ENCODE results near the gene BFSP2. TPM values are rescaled to one million over a fixed set of nuclear protein-coding genes. Genes with fewer than 3 reads are reported as not detected.

The BFSP2 gene
- total RNA-seq, 1 donor from 2014 or later, result not detected

DNA sequence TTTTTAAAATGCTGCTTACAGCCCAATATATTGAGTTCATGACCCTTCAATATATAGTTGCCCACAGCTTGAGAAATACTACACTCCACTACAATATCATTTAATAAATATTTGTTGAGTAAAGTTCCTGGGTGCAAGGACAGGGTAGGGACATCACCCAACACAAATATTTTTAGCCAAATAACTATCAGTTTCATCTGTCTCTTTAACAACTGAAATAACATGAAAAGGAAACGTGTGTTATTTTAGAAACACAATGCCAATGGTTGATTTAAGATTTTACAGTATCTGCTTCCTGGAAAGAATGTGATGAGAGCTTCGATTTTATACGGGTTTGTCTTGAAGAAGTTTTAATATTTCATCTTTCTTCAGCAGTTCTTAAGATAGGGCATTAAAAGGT is 106.0 kb downstream of the BFSP2 start:
- H3K27ac Mint-ChIP-seq (ENCODE audit: unreplicated experiment), result no peak overlapping the region

DNA sequence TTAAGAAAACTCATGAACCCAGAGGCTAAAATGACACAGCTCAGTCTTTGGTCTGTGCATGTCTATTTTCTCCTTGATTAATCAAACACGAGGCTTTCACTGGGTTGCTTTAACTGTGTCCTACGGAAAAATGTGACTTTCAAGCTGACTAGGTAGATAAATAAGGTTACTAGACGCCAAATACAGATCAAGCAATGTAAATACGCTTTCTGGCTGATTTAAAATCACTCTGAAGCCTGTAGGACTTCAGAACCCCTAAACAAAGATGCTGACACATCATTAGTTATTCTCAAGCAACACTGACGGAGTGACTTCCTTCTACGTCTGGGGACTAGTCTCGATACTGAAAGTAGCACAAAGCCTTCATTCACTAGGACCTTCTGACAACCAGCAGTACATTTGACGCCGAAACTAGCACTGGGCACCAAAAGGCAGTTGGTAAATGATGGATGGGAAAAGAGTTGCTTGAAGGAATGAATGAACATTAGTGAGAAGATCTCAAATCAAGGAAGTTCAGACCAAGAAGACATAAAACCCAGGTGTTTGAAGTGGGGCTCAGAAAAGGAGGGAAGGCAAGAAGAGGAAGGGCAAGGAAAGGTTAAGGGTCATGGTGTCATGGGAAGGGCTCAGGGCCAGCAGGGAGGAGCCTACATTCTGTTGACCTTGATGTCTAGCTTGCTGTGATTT is 106.5 kb downstream of the BFSP2 start:
- DNase-seq, result no peak
- H3K27ac Mint-ChIP-seq (ENCODE audit: unreplicated experiment), result no peak overlapping the region
- no peaks in the 10 kb centered on the region for H3K36me3 Mint-ChIP-seq (ENCODE audit: unreplicated experiment)
- H3K27me3 Mint-ChIP-seq (ENCODE audit: unreplicated experiment), result no peaks in the 10 kb centered on the region
- H3K9me3 Mint-ChIP-seq (ENCODE audit: unreplicated experiment), result no peaks in the 10 kb centered on the region
- TF ChIP-seq, protein P1, sequence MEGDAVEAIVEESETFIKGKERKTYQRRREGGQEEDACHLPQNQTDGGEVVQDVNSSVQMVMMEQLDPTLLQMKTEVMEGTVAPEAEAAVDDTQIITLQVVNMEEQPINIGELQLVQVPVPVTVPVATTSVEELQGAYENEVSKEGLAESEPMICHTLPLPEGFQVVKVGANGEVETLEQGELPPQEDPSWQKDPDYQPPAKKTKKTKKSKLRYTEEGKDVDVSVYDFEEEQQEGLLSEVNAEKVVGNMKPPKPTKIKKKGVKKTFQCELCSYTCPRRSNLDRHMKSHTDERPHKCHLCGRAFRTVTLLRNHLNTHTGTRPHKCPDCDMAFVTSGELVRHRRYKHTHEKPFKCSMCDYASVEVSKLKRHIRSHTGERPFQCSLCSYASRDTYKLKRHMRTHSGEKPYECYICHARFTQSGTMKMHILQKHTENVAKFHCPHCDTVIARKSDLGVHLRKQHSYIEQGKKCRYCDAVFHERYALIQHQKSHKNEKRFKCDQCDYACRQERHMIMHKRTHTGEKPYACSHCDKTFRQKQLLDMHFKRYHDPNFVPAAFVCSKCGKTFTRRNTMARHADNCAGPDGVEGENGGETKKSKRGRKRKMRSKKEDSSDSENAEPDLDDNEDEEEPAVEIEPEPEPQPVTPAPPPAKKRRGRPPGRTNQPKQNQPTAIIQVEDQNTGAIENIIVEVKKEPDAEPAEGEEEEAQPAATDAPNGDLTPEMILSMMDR (IDR thresholded peaks at IDR 0.05; ENCODE audit: partially characterized antibody, unreplicated experiment), result no peak
- H3K4me3 Mint-ChIP-seq (ENCODE audit: unreplicated experiment), result no peak overlapping the region
- no peaks in the 10 kb centered on the region for H3K4me1 Mint-ChIP-seq (ENCODE audit: low read depth, unreplicated experiment)

More for the DNA sequence above, 106.0 kb downstream of the BFSP2 start:
- Mint-ChIP-seq H3K4me1 (ENCODE audit: low read depth, unreplicated experiment) (no peaks in the 10 kb centered on the region), H3K9me3 (ENCODE audit: unreplicated experiment) (no peaks in the 10 kb centered on the region), H3K36me3 (ENCODE audit: unreplicated experiment) (no peaks in the 10 kb centered on the region), H3K4me3 (ENCODE audit: unreplicated experiment) (no peak overlapping the region), H3K27me3 (ENCODE audit: unreplicated experiment) (no peaks in the 10 kb centered on the region)
- no peak for DNase-seq
- TF ChIP-seq, protein P1 (IDR thresholded peaks at IDR 0.05; ENCODE audit: partially characterized antibody, unreplicated experiment), result no peak

DNA sequence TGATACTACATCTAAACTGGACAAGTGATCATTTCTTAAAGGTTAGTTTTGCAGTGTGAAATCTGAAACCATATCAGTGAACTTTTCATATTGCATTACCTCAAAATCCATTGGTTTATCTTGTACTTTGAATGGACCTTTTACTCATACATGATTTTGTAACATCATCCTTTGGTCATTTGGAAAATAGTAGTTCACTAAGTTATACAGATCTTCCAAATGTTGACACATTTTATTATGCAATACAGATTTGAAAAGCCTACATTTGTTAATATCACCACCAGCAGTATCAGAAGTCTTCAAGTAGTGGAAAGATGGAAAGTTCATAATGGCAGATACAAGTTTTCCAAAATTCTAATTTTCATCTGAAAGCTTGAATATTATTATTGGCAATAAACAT is 109.6 kb downstream of the BFSP2 start:
- H3K27ac Mint-ChIP-seq (ENCODE audit: unreplicated experiment), result no peak overlapping the region
- no peaks in the 10 kb centered on the region for H3K9me3 Mint-ChIP-seq (ENCODE audit: unreplicated experiment)
- TF ChIP-seq, protein P1 (IDR thresholded peaks at IDR 0.05; ENCODE audit: partially characterized antibody, unreplicated experiment), result no peak
- no peak for DNase-seq
- no peaks in the 10 kb centered on the region for H3K4me1 Mint-ChIP-seq (ENCODE audit: low read depth, unreplicated experiment)
- no peaks in the 10 kb centered on the region for H3K27me3 Mint-ChIP-seq (ENCODE audit: unreplicated experiment)
- H3K4me3 Mint-ChIP-seq (ENCODE audit: unreplicated experiment), result no peak overlapping the region
- no peaks in the 10 kb centered on the region for H3K36me3 Mint-ChIP-seq (ENCODE audit: unreplicated experiment)

DNA sequence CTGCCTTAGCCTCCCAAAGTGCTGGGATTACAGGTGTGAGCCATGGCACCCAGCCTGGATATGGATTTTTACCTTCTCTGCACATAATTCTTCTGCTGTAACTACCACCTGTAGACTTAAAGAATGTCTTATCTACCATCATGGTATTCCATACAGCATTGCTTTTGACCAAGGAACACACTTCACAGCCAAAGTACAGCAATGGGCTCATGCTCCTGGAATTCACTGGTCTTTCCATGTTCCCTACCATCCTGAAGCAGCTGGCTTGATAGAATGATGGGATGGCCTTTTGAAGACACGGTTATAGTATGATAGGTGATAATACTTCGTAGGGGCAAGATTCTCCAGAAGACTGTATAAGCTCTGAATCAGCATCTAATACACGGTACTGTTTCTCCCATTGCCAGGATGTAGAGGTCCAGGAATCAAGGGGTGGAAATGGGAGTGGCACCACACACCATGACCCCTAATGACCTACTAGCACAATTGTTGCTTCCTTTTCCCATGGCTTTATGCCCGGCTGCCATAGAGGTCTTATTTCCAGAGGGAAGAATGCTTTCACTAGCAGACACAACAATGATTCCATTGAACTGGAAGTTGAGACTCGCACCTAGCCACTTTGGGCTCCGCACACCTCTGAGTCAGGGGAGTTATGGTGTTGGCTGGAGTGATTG is 112.7 kb downstream of the BFSP2 start:
- no peaks in the 10 kb centered on the region for H3K4me1 Mint-ChIP-seq (ENCODE audit: low read depth, unreplicated experiment)
- DNase-seq, result no peak
- H3K4me3 Mint-ChIP-seq (ENCODE audit: unreplicated experiment), result no peak overlapping the region
- no peak overlapping the region for H3K27ac Mint-ChIP-seq (ENCODE audit: unreplicated experiment)
- H3K36me3 Mint-ChIP-seq (ENCODE audit: unreplicated experiment), result no peaks in the 10 kb centered on the region
- H3K27me3 Mint-ChIP-seq (ENCODE audit: unreplicated experiment), result no peaks in the 10 kb centered on the region
- TF ChIP-seq, protein P1 (IDR thresholded peaks at IDR 0.05; ENCODE audit: partially characterized antibody, unreplicated experiment), result no peak
- no peaks in the 10 kb centered on the region for H3K9me3 Mint-ChIP-seq (ENCODE audit: unreplicated experiment)

DNA sequence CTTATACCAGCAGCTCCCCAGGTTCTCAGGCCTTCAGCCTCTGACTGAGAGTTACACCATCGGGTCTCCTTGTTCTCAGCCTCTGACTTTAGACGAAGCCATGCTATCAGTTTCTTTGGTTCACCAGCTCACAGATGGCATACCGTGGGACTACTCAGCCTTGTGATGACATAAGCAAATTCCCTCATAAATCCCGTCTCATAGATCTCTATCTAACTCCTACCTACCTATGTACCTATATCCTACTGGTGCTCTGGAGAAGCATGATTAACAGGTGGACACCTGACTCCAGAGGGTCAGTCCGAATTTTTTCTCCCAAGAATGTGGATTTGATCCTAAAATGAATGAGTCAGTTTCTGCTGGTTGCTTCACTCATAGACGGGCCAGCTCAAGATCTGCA is 114.6 kb downstream of the BFSP2 start:
- H3K4me1 Mint-ChIP-seq (ENCODE audit: low read depth, unreplicated experiment), result no peaks in the 10 kb centered on the region
- no peak for DNase-seq
- no peaks in the 10 kb centered on the region for H3K9me3 Mint-ChIP-seq (ENCODE audit: unreplicated experiment)
- no peak overlapping the region for H3K4me3 Mint-ChIP-seq (ENCODE audit: unreplicated experiment)
- H3K27me3 Mint-ChIP-seq (ENCODE audit: unreplicated experiment), result no peaks in the 10 kb centered on the region
- no peak overlapping the region for H3K27ac Mint-ChIP-seq (ENCODE audit: unreplicated experiment)
- no peaks in the 10 kb centered on the region for H3K36me3 Mint-ChIP-seq (ENCODE audit: unreplicated experiment)
- TF ChIP-seq, protein P1 (IDR thresholded peaks at IDR 0.05; ENCODE audit: partially characterized antibody, unreplicated experiment), result no peak

All from glutamatergic neuron (in vitro differentiated cells).